NCI-H748 (cell line): ENCODE results near the gene TNNT1.
"Not testable (repeated sequence)": the region's sequence is repeated elsewhere in the genome, so short reads cannot be mapped to it uniquely, and the experiment has no call there.

Source experiments
- DNase-seq: peaks from one replicate; lab custom pipeline; 2025; ENCODE audit not compliant: unreplicated experiment; lab: John Stamatoyannopoulos, UW

The TNNT1 gene

GRCh38 chr19:55149078-55150003 lies at the start of gene TNNT1:
TSS of gene TNNT1 (minus strand) at chr19:55149206. CDS start at chr19:55147157, 2,049 bp downstream.
- DNase-seq, result no peak

GRCh38 chr19:55198651-55199050 lies 49.6 kb upstream of the TNNT1 start:
- no peak for DNase-seq

- no peak for DNase-seq
Observed at GRCh38 chr19:55197528-55197927, 48.5 kb upstream of the TNNT1 start.

- DNase-seq, result no peak
Observed at GRCh38 chr19:55196803-55197202, 47.8 kb upstream of the TNNT1 start.

- DNase-seq, result no peak
Observed at GRCh38 chr19:55193481-55193880, 44.5 kb upstream of the TNNT1 start.

- no peak for DNase-seq
Observed at GRCh38 chr19:55189403-55189835, 40.4 kb upstream of the TNNT1 start.

GRCh38 chr19:55188625-55189024 lies 39.6 kb upstream of the TNNT1 start:
- DNase-seq, result no peak

GRCh38 chr19:55186080-55186479 lies 37.1 kb upstream of the TNNT1 start:
- no peak for DNase-seq

- no peak for DNase-seq
Observed at GRCh38 chr19:55181740-55182139, 32.7 kb upstream of the TNNT1 start.

GRCh38 chr19:55179606-55180484 lies 30.8 kb upstream of the TNNT1 start, which contains the start of gene SYT5:
TSS of gene SYT5 (minus strand) at chr19:55180289. CDS start at chr19:55179041, 1,248 bp downstream.
- DNase-seq, result peak; percentile 75

GRCh38 chr19:55178781-55179599 lies 30.0 kb upstream of the TNNT1 start:
- DNase-seq, result peak; percentile 99

GRCh38 chr19:55176076-55176475 lies 27.1 kb upstream of the TNNT1 start:
- no peak for DNase-seq

- DNase-seq, result no peak
Observed at GRCh38 chr19:55175117-55175867, 26.3 kb upstream of the TNNT1 start.

GRCh38 chr19:55174425-55175116 lies 25.6 kb upstream of the TNNT1 start:
- DNase-seq, result no peak

GRCh38 chr19:55173714-55174409 lies 24.9 kb upstream of the TNNT1 start:
- DNase-seq, result peak; percentile 83

GRCh38 chr19:55173186-55173713 lies 24.2 kb upstream of the TNNT1 start:
- DNase-seq, result no peak

- DNase-seq, result no peak
Observed at GRCh38 chr19:55172741-55173140, 23.7 kb upstream of the TNNT1 start.

- DNase-seq, result not testable (repeated sequence)
Observed at GRCh38 chr19:55172318-55172717, 23.3 kb upstream of the TNNT1 start.

GRCh38 chr19:55171440-55171839 lies 22.4 kb upstream of the TNNT1 start:
- no peak for DNase-seq
